SH-SY5Y (cell line): ENCODE results near the gene INO80.

Source experiments
- GATA2 ChIP-seq: IDR thresholded peaks from 2 replicates; pipeline ENCODE4 v1.6.1; 2011; ENCODE audit warnings: mild to moderate bottlenecking, low read depth, low read length
- GATA3 ChIP-seq: IDR thresholded peaks from 2 replicates; pipeline ENCODE4 v1.6.1; 2011; ENCODE audit warnings: low read depth, mild to moderate bottlenecking, low read length, moderate library complexity

- no peak for TF ChIP-seq GATA3
- no peak for TF ChIP-seq GATA2
Measured at GRCh38 chr15:41154412-41154811, 38.3 kb upstream of the INO80 start.
